Smooth muscle cell (in vitro differentiated cells): Measurements from ENCODE around the gene REEP3. TPM values are rescaled to one million over a fixed set of nuclear protein-coding genes. Genes with fewer than 3 reads are reported as not detected.

Experiments
- DNase-seq: peaks from one replicate; lab custom pipeline; 2025; ENCODE audit not compliant: unreplicated experiment; lab: John Stamatoyannopoulos, UW
- H2AFZ ChIP-seq: fragments of 200-600 bp; sonication (generic); 2 replicates; pipeline ENCODE4 v1.6.0; 2016; ENCODE audit warnings: antibody characterized with exemption, low read depth, mild to moderate bottlenecking
- H3F3A ChIP-seq: fragments of 200-600 bp; sonication (generic); 2 replicates; pipeline ENCODE4 v1.6.0; 2017; ENCODE audit warnings: antibody characterized with exemption, low read depth
- H3K27ac ChIP-seq: fragments of 200-600 bp; sonication (generic); 2 replicates; pipeline ENCODE4 v1.5.1; 2016; ENCODE audit warnings: low read depth, mild to moderate bottlenecking
- H3K27me3 ChIP-seq: fragments of 200-600 bp; sonication (generic); 2 replicates; pipeline ENCODE4 v1.6.1; 2016; ENCODE audit warnings: low read depth, mild to moderate bottlenecking
- H3K36me3 ChIP-seq: fragments of 200-600 bp; sonication (generic); 2 replicates; pipeline ENCODE4 v1.5.1; 2016; ENCODE audit warnings: low read depth
- H3K4me1 ChIP-seq: fragments of 200-600 bp; sonication (generic); 2 replicates; pipeline ENCODE4 v1.5.1; 2016; ENCODE audit warnings: low read depth
- H3K4me2 ChIP-seq: fragments of 200-600 bp; sonication (generic); 2 replicates; pipeline ENCODE4 v1.6.0; 2016; ENCODE audit warnings: mild to moderate bottlenecking
- H3K4me3 ChIP-seq: fragments of 200-600 bp; sonication (generic); 2 replicates; pipeline ENCODE4 v1.5.1; 2016; ENCODE audit warnings: mild to moderate bottlenecking
- H3K79me2 ChIP-seq: fragments of 200-600 bp; sonication (generic); 2 replicates; pipeline ENCODE4 v1.6.0; 2016; ENCODE audit warnings: low read depth, mild to moderate bottlenecking
- H3K9ac ChIP-seq: fragments of 200-600 bp; sonication (generic); 2 replicates; pipeline ENCODE4 v1.6.0; 2016; ENCODE audit warnings: low read depth
- H3K9me3 ChIP-seq: fragments of 200-600 bp; sonication (generic); replicated peaks from 2 replicates; pipeline ENCODE4 v1.5.1; 2016; ENCODE audit warnings: low read depth
- H4K20me1 ChIP-seq: fragments of 200-600 bp; sonication (generic); 2 replicates; pipeline ENCODE4 v1.6.0; 2016; ENCODE audit warnings: low read depth
- WGBS: methylation state at CpG from one replicate; pipeline ENCODE4 v1.1.7; 2016; ENCODE audit warnings: low lambda C conversion rate; 5-methylcytosine and 5-hydroxymethylcytosine counted together
- polyA plus RNA-seq: library from polyadenylated mRNA; unstranded; fragments of >200 nt; fragmentation: Nextera tagmentation; extraction: Ambion mirVana; gene quantifications from 2 replicates; pipeline ENCODE4 v1.2.1, GENCODE V29; 2016
- total RNA-seq: library from RNA; depleted of rRNA; stranded (reverse); fragments of >200 nt; gene quantifications from 2 replicates; pipeline ENCODE4 v1.2.3, GENCODE V29; 2014
- TF ChIP-seq, protein P1 (sequence below): fragments of 200-600 bp; sonication (generic); IDR thresholded peaks from 2 replicates; pipeline ENCODE4 v1.5.1; 2017; ENCODE audit warnings: borderline replicate concordance, mild to moderate bottlenecking, antibody characterized with exemption; ENCODE audit not compliant: insufficient read depth, poor library complexity, severe bottlenecking

Gene REEP3
- total and polyA plus RNA-seq, 2 experiments from 2014 or later: 42.3 to 80.4 TPM

DNA sequence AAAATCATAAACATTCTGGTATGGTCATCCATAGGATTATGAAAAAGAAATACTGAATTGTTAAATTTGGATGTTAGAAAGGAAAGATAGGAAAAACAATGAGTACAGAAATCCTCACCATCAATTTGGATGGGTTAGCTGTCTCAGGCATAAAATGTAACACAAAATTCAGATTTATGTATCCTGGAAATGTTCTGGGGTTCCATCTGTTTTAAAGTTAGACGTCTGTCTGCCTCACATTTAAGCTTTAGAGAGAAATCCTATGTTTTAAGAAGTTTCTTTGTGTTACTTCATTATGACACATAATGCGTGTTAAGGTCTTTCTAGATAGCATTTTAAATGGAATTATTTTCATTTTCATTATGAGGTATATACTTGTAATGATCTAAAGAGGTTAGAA is 103.5 kb downstream of the REEP3 start:
- peaks cover 6% of the 10 kb centered on the region for H3F3A ChIP-seq
- no peak for DNase-seq
- no peak overlapping the region for H3K27ac ChIP-seq
- H3K9me3 ChIP-seq: no peaks in the 10 kb centered on the region
- H3K4me3 ChIP-seq: no peak overlapping the region
- H3K9ac ChIP-seq: no peak overlapping the region
- no peaks in the 10 kb centered on the region for H3K27me3 ChIP-seq
- H3K4me2 ChIP-seq: no peak overlapping the region
- H3K36me3 ChIP-seq: no peaks in the 10 kb centered on the region
- no peaks in the 10 kb centered on the region for H4K20me1 ChIP-seq
- TF ChIP-seq, protein P1, sequence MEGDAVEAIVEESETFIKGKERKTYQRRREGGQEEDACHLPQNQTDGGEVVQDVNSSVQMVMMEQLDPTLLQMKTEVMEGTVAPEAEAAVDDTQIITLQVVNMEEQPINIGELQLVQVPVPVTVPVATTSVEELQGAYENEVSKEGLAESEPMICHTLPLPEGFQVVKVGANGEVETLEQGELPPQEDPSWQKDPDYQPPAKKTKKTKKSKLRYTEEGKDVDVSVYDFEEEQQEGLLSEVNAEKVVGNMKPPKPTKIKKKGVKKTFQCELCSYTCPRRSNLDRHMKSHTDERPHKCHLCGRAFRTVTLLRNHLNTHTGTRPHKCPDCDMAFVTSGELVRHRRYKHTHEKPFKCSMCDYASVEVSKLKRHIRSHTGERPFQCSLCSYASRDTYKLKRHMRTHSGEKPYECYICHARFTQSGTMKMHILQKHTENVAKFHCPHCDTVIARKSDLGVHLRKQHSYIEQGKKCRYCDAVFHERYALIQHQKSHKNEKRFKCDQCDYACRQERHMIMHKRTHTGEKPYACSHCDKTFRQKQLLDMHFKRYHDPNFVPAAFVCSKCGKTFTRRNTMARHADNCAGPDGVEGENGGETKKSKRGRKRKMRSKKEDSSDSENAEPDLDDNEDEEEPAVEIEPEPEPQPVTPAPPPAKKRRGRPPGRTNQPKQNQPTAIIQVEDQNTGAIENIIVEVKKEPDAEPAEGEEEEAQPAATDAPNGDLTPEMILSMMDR: no peak
- no peak overlapping the region for H2AFZ ChIP-seq
- no peaks in the 10 kb centered on the region for H3K79me2 ChIP-seq
- 88% methylated on average over 2 of the region's 2 CpGs for WGBS
- H3K4me1 ChIP-seq: peaks cover 14% of the 10 kb centered on the region

DNA sequence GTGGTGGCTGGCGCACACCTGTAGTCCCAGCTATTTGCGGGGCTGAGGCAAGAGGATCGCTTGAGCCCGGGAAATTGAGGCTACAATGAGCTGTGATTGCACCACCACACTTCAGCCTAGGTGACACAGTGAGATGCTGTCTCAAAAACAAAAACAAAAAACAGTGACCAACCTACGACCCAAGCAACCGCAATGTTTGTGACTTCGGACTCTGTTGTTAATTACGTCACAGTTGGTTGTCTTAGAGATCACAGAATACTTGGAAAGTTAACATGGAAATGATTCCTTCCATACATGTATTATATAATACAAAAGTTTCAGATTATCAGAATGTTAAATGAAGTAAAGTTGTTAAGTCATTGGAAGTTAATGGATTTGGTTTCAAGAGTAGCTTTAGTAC is 106.2 kb downstream of the REEP3 start:
- no peak for DNase-seq
- Histone ChIP-seq H3K27me3 (no peaks in the 10 kb centered on the region), H3K27ac (peak overlapping the region; percentile 99), H3K4me1 (peaks cover 20% of the 10 kb centered on the region), H2AFZ (peak overlapping the region; percentile 81), H3K79me2 (no peaks in the 10 kb centered on the region), H3F3A (peaks cover 15% of the 10 kb centered on the region), H4K20me1 (no peaks in the 10 kb centered on the region), H3K9me3 (no peaks in the 10 kb centered on the region), H3K4me3 (no peak overlapping the region), H3K9ac (no peak overlapping the region), H3K4me2 (no peak overlapping the region), H3K36me3 (no peaks in the 10 kb centered on the region)
- 93% methylated on average over 8 of the region's 8 CpGs for WGBS
- TF ChIP-seq, protein P1: no peak

DNA sequence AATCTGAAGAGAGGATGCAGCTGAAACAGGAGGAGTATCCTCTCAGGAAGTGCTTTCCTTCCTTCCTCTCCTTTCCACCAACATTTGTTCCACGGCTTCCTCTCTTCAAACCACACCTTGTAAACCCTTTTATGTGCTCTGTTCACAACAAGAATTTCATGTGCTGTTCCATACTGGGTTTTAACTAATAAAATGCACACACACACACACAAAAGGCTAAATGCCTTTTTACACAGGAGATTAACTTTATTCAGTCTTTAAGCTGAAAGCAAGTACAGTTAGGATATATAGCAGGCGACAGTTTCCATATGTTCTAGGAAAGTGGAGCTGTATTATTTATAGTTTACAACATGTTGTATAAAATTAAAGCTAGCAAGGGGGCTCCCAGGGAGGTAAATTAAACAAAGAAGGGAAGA is 106.7 kb downstream of the REEP3 start:
- Histone ChIP-seq H3K79me2 (no peaks in the 10 kb centered on the region), H3K9me3 (no peaks in the 10 kb centered on the region), H3K4me1 (peaks cover 20% of the 10 kb centered on the region), H3K4me2 (peak overlapping the region; percentile 93), H3F3A (peaks cover 15% of the 10 kb centered on the region), H4K20me1 (no peaks in the 10 kb centered on the region), H3K27ac (peak overlapping the region; percentile 99), H3K27me3 (no peaks in the 10 kb centered on the region), H3K4me3 (peak overlapping the region; percentile 58), H2AFZ (peak overlapping the region; percentile 81), H3K9ac (peak overlapping the region; percentile 62), H3K36me3 (no peaks in the 10 kb centered on the region)
- 27% methylated on average over 2 of the region's 2 CpGs for WGBS
- TF ChIP-seq, protein P1: no peak
- DNase-seq: no peak
